HG02970 (cell line): ENCODE results near the gene ETS1.
"Not testable (repeated sequence)": the region's sequence is repeated elsewhere in the genome, so short reads cannot be mapped to it uniquely, and the experiment has no call there.

Source experiments
- ATAC-seq: cut with Tn5 transposase; IDR thresholded peaks from one replicate; pipeline ENCODE4 v1.9.1; 2021; ENCODE audit warnings: mild to moderate bottlenecking, moderate library complexity, moderate number of reproducible peaks; ENCODE audit not compliant: unreplicated experiment, low FRiP score

ETS1 gene

DNA sequence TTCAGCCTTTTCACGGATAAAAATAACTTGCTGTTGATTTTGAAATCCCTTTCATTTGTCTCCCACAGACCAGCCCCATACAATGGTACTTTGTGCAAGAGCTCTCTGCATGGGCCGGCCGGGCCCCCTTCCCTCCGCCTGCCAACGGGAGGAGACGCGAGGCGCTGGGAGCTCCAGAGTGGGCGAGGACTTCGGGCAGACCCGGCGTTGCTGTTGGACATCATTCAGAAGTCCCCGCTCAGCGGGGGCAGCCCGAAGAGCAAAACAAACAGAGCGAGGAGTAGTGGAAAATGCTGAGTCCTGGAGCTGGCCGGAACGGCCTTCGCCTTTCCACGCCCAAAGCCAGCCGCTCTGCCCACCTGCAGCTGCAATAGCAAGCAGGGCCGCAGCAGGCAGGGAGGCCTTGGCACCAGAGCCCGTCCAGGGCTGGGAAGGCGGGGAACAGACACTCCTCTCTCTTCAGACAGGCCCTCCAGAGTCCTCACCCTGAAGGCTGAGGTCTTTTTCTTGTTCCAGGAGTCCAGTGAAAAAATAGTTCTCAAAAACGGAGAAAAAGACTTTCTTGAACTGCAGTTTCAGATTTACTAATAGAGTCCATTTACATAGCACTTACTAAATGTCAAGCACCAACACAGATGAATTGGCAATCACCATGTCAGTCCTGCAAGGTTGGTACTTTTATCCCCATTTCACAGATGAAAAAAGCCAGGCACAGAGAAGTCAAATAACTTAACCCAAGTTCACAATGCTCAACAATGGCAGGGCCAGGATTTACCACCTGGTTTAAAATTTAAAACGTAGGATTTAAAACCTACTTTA lies 135.5 kb downstream of the ETS1 start:
- ATAC-seq = no peak

DNA sequence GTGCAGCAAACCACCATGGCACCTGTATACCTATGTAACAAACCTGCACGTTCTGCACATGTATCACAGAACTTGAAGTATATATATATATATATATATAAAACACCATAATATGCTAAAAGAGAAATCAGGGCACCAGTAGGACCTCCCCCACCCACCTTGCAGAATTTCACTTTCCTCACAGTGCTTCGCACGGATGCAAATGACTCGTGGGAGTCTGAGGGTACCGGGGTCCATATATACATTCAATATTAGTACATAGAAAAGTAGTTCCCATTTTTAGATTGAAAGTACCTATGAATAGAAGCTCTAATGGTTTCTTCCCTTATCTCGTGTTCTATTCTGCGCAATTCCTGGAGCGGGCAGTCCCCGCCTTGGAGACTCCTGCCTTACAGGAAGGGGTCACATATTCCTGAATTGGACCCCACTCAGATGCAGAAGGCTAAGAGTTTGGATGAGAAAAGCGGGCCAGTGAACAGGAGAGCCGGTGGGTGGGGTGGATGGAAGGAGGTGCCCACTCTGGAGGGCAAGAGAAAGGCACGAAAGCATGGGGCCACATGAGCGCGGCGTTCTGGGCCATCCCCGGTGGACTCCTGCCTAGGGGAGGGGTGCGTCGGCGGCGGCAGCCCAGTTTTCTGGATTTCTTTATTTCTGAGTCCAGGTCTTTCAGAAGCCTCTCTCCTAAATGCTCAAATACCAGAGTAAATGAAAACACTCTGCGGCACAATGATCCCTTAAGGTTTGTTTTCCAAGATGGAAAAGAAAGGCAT lies 136.3 kb downstream of the ETS1 start:
- no peak for ATAC-seq

DNA sequence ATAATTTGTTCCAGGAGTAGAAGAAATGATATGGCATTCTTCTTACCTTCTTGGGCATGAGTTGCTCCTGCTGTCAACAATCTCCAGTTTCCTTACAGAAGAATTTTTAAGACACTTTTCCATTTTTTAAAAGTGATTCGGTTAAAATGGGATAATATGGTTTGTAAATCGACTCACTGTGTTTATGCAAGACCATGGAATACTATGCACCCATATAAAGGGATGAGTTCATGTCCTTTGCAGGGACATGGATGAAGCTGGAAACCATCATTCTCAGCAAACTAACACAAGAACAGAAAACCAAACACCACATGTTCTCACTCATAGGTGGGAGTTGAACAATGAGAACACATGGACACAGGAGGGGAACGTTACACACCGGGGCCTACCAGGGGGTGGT lies 136.9 kb downstream of the ETS1 start:
- ATAC-seq = not testable (repeated sequence)

DNA sequence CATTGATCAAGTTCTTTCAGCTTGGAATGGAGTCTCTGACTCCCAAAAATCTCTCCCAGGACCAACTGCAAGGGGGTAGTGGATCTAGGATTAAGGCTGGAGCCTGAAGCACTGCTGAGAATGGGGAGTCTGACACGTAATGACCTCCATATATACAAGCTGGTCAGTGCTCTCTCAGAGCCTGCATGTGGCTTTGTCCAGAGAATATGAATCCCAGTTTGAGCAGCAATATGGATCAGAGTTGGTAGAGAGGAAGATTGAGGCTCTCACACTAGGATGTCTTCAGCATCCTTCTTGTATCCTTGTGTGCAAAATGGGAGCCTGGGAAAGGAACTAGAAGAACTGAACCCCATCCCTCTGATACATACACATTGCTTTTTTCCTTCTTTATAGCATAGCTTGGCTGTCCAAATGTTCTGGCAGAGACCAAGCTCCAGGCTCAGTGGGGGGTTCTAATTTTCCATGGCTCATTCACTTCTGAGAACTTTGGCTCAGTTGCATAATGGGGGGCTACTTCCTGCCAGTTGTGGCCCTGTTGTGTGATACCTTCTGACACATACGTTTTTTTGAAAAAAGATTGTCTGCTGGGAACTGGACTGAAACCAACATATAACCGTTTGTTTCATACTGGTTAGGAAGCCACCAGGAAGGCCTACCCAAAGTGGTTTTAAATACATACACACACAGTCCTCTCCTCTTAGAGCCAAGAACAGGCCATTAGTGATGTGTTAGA lies 138.2 kb downstream of the ETS1 start:
- no peak for ATAC-seq

DNA sequence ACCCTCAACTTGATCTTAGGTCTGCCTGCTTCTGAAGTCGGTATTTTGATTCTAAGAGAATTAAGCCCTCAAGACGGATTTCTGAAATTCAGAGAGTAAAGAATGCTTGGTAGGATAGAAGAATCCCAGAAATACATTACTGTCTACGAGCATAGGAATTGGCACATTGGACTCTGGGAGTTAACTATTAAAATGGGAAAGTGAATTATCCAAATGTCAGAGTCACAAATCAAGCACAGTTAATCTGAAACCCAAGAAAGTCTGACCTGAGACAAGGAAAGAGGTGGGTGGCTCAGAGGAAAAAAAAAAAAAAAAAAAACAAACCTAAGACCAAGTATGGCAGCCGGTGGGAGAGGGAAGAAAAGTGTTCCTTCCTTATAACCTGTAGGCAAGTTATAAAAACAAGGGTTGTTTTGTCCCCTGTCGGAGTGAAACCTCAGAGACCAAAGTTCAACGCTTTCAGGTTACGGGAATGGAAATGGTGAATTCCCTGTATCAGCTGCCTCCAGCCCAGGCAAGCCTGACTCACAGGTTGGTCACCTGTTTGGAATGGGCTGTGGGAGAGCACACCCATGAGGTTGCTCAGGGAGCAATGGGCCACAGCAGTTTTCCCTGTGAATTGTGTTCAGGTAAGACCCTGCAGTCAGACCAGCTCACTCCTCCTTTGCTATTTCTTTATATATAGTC lies 139.0 kb downstream of the ETS1 start:
- no peak for ATAC-seq

DNA sequence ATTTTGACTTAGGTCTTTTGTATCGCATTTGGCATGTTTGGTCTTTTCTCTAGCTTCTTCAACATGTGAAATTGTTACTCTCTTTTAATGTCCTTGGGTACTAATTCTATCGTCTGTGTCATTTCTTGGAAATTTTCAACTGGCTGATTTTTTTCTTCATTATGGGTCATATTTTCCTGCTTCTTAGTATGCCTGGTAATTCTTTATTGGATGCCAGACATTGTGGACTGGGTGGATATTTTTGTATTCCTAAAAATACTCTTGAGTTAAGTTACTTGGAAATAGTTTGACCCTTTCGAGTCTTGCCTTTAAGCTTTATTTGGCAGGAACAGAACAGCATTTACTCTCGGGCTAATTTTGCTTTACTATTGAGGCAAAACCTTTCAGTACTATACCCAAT lies 140.1 kb downstream of the ETS1 start:
- no peak for ATAC-seq

DNA sequence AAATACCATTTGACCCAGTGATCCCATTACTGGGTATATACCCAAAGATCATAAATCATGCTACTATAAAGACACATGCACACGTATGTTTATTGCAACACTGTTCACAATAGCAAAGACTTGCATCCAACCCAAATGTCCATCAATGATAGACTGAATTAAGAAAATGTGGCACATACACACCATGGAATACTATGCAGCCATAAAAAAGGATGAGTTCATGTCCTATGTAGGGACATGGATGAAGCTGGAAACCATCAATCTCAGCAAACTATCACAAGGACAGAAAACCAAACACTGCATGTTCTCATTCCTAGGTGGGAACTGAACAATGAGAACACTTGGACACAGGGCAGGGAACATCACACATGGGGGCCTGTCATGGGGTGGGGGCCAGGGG lies 141.4 kb downstream of the ETS1 start:
- ATAC-seq = not testable (repeated sequence)

DNA sequence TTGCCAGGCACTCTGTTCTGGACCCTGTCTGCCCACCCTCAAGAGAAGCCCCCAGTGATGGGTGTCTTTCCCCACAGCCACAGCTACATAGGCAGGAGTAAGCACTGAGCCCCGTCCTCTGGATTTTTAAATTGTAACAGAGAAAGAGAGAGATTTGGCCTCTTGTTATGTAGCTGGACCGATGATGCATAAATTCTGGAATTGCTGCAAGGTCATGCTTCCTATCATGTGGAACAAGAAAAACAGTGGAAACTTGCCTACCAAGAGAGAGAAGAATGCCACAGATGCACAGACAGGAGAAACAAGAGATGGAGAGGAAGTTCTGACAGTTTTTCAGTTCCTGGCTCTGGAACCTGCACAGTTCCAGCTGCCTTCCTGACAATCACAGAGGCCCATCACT lies 150.2 kb downstream of the ETS1 start:
- ATAC-seq = no peak

DNA sequence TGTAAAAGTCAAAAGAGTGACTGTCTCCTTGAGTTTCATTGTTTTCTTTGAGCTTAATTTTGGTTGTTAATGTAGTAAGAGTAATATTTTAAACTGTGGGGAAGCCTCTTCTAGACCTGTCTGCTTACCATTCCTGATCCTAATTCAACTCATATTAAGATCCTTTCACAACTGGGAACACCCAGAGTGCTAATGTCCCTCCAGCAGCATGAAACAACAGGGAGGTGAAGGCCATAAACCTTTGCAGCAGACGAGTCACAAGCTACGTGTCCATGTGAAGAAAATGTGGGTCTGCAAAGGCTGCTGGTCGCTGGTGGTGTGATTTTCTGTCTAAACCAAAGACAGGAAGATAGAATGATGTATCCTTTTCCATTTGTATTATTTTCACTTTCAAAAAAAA lies 152.5 kb downstream of the ETS1 start:
- ATAC-seq = no peak

DNA sequence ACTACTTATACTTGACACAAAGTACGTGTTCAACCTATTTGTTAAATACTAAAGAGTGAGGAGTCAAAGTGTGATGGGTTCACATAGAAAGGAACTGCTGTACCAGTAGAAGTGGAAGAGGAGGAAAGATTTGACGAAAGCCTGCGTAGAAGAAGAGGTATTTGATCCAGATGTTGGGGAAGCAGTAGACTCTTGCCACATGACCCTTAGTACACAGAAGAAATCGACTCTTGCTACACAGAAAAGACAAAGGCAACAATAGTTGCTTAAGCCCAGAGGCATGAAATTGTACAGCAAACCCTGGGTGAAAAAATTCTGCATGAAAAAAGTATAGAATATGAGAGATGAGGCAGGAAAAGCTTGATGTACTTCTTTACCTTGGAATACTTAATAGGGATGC lies 152.9 kb downstream of the ETS1 start:
- no peak for ATAC-seq

DNA sequence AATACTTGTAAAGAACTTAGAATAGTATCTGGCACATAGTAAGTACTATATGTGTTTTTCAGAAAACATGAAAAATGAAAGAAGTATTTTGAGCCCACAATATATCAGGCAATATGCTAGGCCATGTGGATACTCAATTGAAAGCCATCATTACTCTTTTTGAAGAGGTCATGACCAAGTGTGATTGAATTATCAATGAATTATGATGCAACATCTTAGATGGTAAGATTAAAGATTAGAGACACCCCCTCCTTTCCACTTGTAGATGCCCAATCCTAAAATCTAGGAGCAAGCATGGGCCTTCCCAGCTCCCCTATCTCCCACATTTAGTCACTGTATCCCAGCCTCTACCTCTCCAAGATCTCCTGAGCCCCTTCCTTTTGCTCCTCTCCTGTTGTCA lies 154.4 kb downstream of the ETS1 start:
- ATAC-seq = no peak

DNA sequence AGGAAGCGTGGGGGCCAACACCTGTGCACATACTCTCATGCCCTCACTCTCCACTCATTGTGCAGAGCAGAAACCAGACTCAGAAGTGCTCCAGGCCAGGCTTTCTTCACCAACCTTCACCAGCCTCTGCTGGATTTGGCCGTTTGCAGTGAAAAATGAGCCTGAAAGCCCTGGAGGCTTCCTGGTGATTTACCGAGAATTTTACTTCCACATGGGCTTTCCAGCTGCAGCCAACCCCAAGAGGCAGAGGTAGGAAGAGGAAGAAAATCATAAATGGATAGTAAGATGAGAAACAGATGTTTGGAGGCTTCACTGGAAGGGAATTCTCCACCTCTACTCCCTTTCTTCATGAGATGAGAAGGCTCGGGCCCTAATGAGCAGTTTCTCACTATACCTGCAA lies 155.4 kb downstream of the ETS1 start:
- ATAC-seq = no peak

DNA sequence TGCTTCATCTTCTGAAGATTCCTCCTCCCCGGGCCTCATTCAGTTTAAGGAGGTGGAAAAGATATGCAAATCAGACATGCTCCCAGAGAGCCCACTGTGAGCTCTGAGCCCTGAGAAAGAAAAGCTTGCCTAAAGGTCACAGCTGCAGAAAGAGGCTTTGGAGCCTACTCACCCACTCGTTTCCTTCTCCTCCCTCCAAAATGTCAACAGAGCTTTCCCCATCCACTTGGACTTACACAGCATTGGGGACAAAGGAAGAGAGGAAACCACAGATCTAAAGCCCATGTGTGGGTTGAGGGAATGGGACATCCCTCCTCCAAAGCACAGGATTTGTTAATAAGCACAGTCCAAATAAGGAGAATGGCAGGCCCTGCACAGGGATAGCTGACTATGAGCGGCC lies 158.4 kb downstream of the ETS1 start:
- ATAC-seq = no peak

DNA sequence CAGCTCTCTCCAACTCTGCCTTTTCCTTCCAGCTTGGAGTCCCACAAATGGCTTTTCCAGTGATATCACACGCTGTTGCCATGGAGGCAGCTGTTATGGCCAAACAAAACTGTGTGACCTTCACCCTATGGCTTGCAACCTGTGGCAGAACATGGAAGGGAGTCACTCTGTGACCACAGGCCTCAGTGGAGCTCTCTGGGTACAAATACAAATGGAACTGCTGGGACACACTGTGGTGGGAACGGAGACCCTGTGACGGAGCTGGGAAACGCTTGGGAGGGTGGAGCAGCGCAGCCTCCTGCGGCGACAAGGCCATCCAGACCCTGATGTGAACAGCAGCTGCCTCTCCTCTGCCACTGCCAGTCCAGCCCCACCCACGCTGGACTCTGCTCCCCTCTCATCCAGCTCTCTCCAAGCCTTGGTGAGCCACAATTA lies 162.5 kb downstream of the ETS1 start:
- ATAC-seq = no peak

DNA sequence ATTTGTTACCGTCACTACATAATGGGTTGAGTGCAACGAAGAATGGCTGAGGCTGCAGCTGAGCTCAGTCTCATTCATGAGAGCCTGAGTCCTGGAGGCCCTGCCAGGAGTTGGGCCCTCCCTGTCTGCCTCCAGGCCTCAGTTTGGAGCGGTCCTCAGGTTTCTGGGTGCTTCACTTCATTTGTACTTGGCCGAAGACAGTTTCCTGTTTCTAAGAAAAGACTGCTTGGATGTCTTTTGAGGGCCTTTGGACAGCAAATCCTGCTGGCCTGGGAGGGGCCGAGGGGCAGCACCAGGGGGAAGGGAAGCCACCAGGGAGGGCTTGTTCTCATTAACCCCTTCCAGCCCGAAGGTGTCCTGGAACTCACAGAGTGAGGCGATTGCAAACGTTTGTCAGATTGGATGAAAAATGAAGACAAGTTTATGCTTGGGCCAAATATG lies 163.1 kb downstream of the ETS1 start:
- no peak for ATAC-seq

DNA sequence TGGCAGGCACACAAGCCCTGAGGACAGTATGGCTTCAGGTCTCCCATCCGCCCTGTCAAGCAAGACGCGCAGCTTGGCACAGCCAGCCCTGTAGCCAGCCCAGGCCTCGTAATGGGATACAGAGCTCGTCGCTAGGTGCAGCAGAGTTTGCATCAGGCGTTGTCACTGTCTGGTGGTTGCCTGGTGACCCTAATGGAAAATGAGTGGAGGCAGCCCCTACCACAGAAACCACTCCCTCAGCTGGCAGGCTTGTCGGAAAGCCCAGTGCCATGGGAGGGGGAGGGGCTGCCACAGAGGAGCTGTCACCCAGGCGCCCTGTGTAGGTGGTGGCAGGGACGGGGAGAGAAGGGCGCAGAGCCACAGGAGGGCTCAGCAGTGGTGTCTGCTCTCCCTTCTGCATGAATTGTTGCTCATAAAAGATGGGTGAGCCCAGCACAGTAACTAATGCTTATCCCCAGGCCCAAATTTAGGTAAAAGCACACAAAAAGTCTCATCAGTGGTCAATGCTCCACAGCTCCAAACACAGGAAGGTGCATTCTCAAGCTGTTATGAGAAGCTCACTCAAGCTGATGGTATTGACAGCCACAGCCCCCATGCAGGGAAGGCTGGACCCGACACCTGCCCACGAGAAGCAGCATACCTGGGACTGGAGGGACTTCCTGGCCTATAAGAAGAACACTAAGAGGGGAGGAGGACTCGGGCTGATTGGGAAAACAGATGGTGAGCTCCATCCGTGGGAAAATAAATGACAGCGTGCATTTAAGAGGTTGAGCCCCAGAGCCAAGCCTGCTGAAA lies 164.6 kb downstream of the ETS1 start:
- no peak for ATAC-seq

DNA sequence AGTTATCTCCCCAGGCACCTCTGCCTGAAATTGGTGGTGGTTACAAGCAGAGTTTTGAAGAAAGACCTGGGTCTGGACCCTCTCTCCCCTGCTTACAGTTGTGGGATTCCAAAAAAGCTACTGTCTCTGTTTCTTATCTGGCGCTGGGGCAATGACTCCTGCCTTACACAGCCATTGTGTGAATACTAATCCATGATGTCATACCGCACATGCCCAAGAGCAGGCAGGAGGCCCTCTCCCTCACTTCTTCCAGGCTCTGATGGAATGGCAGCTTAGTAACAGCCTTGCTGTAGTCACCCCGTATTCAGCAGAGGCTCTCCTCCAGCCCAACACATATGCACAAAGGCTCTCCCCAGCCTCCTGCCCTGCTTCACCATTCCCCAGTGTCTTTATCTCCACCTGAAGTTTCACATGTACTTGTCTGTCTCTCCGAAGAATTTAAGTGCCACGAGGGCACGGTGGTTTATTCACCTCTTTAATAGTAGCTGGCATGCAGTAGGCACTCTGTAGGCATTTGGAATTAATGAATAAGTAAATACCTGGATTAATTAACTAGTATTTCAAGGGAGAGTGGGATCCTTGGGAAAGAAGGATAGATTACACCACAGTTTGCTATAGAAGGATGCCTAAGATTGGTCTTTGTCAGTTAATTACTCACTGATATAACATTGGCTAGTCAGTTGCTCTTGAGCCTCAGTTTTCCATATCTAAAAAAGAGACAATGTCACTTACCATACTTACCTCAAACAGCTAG lies 165.6 kb downstream of the ETS1 start:
- ATAC-seq = no peak

DNA sequence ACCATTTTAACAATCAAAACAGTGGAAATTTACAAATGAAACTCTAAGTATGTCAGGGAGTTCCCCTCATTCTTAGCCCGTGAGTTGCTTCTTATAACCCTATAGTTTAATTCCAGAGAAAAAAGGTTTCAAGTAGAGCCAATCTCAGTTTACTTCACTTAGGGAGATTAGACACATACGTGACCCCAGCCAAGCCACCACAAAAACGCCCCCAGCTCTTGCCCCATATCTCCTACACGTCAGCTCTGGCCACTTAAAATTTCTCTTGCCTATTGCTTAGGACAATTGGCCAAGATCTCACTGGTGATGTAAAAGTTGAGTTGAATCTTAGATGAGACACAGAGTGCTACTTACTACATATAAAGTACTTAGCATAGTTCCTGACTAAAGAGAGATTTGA lies 166.4 kb downstream of the ETS1 start:
- ATAC-seq = no peak

DNA sequence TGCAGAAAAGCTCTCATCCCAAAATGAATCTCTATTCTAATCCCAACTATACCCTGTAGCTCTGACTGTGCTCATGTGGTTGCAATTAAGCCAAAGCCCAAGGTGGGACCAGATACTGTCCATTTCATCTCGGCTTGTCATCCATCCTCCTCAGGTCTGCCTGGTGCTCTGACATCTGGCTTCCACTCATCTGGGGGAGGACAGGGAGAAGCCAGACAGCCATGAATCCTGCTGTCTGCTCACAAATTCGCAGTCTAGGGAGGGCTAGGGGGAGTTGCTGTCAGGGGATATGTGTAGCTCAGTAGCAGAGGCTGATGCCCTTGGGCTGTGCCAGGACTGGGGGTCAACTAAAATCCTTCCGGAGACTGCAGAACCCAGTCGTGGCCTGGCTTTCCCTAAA lies 167.1 kb downstream of the ETS1 start:
- no peak for ATAC-seq
